Measurements from ENCODE around the gene ARID4B.
A peak's percentile ranks its signal among the peaks of the same experiment; 100 is the strongest.

The ARID4B gene

GRCh38 chr1:235187316-235187715 is 140.7 kb downstream of the ARID4B start:
- H3K4me3 ChIP-seq (ENCODE audit: low read depth, low read length) = no peak overlapping the region
- TF ChIP-seq CTCF (IDR thresholded peaks at IDR 0.05; ENCODE audit: low read depth, low read length) = no peak

GRCh38 chr1:235181561-235182245 is 146.3 kb downstream of the ARID4B start:
- H3K4me3 ChIP-seq (ENCODE audit: low read depth, low read length) = no peak overlapping the region
- no peak for TF ChIP-seq CTCF (IDR thresholded peaks at IDR 0.05; ENCODE audit: low read depth, low read length)

- no peak for TF ChIP-seq CTCF (IDR thresholded peaks at IDR 0.05; ENCODE audit: low read depth, low read length)
- no peak overlapping the region for H3K4me3 ChIP-seq (ENCODE audit: low read depth, low read length)
These were observed 147.0 kb downstream of the ARID4B start for GRCh38 chr1:235180916-235181460.

GRCh38 chr1:235176486-235176885 is 151.5 kb downstream of the ARID4B start:
- H3K4me3 ChIP-seq (ENCODE audit: low read depth, low read length) = no peak overlapping the region
- TF ChIP-seq CTCF (IDR thresholded peaks at IDR 0.05; ENCODE audit: low read depth, low read length) = no peak

GRCh38 chr1:235169986-235170385 is 158.0 kb downstream of the ARID4B start:
- no peak overlapping the region for H3K4me3 ChIP-seq (ENCODE audit: low read depth, low read length)

GRCh38 chr1:235168375-235168774 is 159.6 kb downstream of the ARID4B start:
- H3K4me3 ChIP-seq (ENCODE audit: low read depth, low read length) = no peak overlapping the region
- no peak for TF ChIP-seq CTCF (IDR thresholded peaks at IDR 0.05; ENCODE audit: low read depth, low read length)

More at GRCh38 chr1:235169986-235170385, 158.0 kb downstream of the ARID4B start:
- TF ChIP-seq CTCF (IDR thresholded peaks at IDR 0.05; ENCODE audit: low read depth, low read length) = no peak

- TF ChIP-seq CTCF (IDR thresholded peaks at IDR 0.05; ENCODE audit: low read depth, low read length) = no peak
- peak overlapping the region; percentile 89 for H3K4me3 ChIP-seq (ENCODE audit: low read depth, low read length)
These were observed 166.2 kb downstream of the ARID4B start for GRCh38 chr1:235161685-235162327.

Measured in WI38 (cell line).